Fibroblast of peridontal ligament (primary cell): ENCODE results near the gene PPP2R2B.

Experiments
- DNase-seq: peaks from one replicate; pipeline ENCODE4 v3.0.0-alpha.2; 2010; ENCODE audit errors: extremely low read depth

Gene PPP2R2B

GRCh38 chr5:146785065-146785464, 93.5 kb downstream of the PPP2R2B start:
- no peak for DNase-seq

GRCh38 chr5:146781157-146781556, 97.4 kb downstream of the PPP2R2B start:
- no peak for DNase-seq

DNA sequence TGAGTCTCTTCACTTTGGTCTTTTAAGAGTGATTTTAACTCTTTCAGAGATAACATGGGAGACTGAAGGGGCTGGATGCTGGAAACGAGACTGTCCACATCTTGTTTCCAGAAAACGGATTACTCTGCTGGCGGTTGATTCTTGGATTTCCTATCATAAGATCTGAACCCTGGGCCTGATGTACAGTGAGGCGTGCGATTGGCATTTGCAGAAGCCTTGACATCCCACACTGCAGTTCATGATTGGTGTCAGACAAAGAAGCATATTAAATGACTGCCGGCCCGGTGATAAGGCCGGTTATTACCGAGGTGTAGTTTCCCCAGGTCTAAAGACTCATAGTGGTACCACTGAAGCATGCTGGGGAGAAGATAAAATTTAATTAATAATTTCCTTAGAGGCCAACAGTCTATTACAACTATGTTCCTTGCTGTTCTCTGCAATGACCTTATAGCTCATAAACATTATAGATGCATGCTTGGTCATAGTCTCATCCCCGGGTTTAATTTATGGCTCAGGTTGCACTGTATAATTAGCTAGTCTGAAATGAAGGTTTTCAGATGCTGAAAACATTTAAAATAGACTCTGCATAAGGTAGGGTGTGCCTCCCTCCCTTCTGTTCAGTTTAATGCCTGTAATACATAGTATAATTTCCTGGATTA, 99.2 kb downstream of the PPP2R2B start:
- DNase-seq = no peak

DNA sequence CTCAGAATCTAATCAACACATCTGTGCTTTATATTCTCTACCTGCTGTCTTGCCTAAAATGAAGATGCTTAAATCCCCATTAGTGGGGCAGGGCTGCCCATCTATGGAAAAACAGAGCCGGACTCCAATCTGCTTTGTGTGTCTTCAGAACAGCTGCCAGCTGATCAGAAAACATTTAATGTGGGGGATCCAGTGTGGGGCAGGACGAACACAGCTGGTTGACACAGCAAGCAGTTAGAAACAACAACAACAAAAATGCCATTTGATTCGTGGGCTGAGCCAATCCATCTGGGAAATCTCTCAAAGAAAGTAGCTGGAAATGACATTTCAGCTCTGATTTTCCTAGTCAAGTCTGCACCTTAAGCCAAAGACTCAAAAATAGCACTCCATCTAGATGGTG, 99.8 kb downstream of the PPP2R2B start:
- no peak for DNase-seq

GRCh38 chr5:146778261-146778660, 100.3 kb downstream of the PPP2R2B start:
- DNase-seq = no peak

DNA sequence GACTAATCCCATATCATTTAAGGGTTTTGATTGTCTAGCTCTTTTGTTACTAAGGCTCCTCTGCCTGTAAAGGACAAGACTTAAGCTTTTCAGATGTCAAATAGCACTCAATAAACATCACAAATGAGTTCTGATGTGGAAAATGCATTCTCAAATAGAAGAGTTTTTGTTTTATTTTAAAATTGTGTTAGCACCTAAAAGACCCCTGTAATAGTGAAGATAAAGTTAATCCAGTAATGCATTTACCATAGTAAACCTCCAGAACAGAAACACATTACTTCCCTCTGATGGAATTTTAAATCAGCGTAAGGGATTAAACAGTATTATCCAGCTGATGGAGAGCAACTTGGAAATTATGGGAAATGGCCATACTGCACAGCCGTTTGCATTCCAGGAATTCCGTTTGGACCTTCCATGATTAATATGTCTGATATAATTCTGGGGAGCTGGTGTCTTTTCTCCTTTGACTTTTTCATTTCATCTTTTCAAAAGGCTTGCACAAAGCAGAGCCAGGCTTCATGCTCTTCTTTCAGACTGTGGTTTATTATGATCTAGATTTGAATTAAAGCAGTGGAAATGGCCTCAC, 105.6 kb downstream of the PPP2R2B start:
- DNase-seq = no peak

DNA sequence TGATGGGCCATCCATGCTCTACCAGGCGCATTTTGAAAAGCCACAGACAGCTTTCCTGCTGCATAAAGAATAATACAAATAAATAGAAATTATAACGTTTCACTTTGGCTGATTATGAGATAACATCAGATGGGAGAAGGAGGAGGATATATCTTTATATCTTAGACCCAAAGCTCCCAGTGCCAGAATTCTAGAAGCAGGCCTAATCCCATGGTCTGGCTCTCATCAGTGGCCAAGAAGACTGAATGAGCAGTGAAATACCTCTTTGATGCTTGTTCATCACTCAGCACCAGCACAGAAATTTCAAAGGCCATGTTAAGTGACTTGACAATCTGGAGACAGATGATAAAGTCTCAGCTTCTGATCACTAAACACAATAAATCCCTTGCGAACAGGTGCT, 107.6 kb downstream of the PPP2R2B start:
- no peak for DNase-seq

DNA sequence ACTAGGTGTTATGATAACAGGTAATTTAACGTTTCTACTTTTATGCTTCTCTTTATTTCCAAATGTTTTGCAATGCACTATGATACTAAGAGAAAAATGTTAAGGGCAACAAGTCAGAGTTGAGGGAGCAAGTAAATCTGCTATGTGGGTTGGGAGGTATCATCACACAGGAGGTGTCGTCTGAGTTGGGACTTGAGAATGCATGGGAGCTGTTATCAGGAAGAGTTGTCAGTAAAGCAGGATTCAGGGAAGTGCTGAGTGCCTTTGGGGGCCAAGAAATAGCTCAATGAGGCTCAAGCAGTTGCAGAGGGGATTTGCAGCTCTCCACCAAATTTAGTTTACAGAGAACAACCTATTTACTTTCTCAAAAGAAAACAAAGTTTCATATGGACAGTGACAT, 108.0 kb downstream of the PPP2R2B start:
- DNase-seq = no peak

DNA sequence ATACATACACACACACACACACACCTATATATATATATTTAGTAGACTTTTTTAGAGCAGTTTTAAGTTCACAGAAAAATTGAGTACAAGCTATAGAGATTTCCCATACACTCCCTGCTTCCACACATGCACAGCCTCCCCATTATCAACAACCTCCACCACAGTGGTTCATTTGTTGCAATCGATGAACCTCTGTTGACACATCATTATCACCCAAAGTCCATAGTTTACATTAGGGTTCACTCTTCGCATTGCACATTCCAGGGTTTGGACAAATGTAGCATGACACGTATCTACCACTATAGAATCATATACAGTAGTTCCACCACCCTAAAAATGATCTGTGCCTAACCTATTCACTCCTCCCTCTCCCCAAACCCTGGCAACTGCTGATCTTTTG, 111.0 kb downstream of the PPP2R2B start:
- no peak for DNase-seq

- DNase-seq = no peak
Measured at GRCh38 chr5:146766013-146766412, 112.5 kb downstream of the PPP2R2B start.

DNA sequence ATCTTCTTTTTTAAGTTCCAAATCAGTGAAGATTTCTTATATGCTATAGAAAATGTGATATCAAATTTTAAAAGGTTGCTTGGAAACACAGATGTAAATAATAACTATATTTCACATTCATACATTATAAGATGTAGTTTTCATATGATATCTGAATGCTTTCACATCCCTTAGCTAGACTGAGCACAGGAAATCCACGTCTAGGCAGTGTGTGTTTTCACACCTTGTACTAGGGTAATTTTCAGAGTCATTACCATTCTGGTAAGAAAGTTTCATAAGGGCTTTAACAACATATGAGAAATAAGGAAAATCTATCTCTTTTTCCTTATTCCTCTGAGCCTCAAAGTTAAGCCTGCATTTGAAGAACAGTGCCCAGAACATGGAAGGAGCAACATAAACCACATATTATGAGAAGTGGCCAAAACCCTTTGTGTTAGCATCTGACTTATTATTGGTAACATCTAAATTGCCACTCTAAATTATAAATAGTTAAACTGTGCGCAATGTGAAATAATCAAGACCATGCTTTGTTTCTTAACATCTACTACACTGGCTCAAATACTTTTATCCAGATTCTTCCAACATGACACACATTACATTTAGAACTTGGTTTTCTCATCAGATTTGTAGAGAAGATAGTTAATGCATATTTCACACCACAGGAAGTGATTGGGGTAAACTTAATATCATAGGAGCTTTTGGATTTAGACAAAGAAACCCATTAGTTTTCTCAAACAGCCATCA, 113.3 kb downstream of the PPP2R2B start:
- DNase-seq = no peak

DNA sequence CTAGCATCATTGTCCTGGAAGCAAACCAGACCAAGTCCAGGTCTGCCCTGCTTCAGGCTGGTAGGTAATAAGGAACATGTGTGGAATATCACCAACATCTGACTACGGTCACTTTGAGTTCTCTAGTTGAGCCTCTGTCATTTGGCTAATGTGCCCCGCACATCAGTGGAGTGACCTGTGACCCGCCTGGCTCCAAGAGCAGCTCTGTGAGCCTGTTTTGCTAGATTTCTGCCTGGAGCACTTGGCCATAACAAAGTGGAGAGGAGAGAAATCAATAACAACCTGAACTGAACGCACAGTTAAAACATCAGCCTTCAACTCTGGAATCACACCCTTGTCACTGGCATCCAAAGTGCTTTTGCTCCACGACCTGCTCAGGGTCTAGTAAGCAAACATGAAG, 115.7 kb downstream of the PPP2R2B start:
- DNase-seq = no peak

DNA sequence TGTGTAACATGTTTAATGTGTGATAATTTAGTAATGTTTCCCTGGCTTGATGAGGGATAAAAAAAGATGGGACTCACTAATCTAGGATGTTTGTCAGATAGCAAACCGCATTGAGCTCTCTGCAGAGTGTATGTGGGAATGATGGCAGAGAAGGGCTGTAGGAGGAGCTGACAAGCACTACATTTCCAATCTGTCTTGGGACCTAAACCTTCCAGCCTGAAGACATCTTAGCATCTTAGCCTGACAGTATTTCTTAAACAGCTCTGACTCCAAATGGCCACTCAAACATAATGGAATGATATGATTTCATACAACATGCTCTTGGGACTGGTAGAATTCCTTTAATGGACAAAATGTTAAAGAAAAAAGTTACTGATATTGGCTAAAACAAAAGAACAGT, 116.7 kb downstream of the PPP2R2B start:
- no peak for DNase-seq

- no peak for DNase-seq
Measured at GRCh38 chr5:146758938-146759337, 119.6 kb downstream of the PPP2R2B start.

GRCh38 chr5:146758076-146758475, 120.5 kb downstream of the PPP2R2B start:
- DNase-seq = no peak

- DNase-seq = no peak
Measured at GRCh38 chr5:146756546-146756945, 122.0 kb downstream of the PPP2R2B start.

- DNase-seq = no peak
Measured at GRCh38 chr5:146755793-146756192, 122.8 kb downstream of the PPP2R2B start.

DNA sequence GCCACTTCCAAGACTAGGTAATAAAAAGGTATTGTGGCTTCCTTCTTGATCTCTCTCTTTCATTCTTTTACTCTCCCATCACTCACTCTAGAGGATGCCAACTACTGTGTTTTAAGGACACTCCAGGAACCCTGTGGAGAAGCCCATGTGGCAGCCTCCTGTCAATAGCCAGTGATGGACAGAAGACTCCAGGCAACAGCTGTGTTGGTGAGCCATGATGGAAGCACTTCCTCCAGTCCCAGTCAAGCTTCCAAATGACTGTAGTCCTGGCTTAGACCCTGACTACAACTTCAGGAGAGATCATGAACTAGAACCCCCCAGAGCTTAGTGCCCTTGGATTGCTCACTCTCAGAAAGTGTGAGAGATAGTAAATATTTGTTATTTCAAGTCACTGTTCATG, 123.9 kb downstream of the PPP2R2B start:
- DNase-seq = no peak

DNA sequence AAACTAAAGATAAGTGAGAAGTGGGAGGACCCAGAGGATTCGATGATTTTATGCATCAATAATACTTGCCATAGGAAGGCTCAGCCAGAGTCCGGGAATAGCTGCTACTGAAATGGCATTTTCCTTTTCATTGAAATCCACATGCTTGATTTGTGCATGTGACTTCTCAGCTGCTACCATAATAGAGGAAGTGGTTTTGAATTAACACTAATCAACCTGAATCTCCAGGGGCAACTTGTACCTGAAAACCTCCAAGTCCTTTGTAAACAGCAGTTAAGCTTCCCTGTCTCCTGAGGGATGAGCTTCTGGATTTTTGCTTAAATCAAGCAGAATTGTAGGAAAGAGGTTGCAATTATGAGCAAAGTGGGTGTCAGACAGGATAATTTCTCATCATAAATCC, 124.9 kb downstream of the PPP2R2B start:
- no peak for DNase-seq

- no peak for DNase-seq
Measured at GRCh38 chr5:146751781-146752401, 126.7 kb downstream of the PPP2R2B start.

DNA sequence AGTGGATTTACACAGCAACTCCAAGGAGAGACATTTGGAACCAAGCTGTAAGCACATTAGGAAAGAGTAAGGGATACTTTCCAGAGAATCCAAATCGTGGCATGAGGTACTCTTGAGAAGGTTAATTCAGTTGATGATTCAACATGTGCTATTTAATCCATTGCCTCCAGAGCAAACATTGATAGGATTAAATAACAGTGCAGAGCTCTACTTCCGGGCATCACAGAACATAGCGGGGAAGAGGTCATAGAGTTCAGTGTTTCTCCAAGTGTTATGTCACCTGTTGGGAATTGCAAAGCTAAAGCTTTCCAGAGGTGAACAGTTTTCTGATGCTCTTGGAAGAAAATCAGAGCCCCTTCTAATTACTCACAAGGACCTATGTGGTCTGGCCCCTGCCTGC, 127.5 kb downstream of the PPP2R2B start:
- no peak for DNase-seq

- no peak for DNase-seq
Measured at GRCh38 chr5:146748533-146748932, 130.0 kb downstream of the PPP2R2B start.
